ENCODE measurements around the gene GTF3A.

Gene GTF3A

DNA sequence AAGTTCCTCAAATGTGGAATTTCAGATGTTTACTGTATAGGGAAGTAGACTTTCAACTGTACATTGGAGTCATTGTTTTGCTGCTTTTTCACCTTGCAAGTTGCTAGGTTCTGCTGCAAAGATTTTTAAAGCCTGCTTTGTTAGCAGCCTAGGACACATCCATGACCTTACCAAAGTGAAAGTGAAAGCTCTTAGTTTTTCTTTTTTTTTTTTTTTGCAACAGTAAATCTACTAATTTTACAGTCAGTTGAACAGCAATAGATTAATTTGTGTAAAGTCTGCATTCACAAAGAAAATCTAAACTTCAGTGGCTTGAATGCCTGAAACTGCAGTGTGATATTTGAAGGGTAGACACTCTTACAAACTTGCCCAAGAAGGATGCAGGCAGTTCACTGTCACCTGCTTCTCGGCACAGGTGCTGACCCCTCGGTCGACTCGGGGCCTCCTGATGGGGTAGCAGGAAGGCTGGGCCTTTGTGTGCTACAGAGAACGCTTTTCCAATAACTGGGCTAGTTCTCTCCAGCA lies 31.0 kb downstream of the GTF3A start:
- peak overlapping the region in 1 of 2 donors; percentile 21 for H3K4me3 ChIP-seq (replicated peaks in 1 of 2; ENCODE audit: low read depth in 2 of 2, low read length in 2 of 2)
- TF ChIP-seq CTCF (IDR thresholded peaks at IDR 0.05; ENCODE audit: low read depth, low read length): no peak

GRCh38 chr13:27461940-27462584 lies 37.6 kb downstream of the GTF3A start:
- TF ChIP-seq CTCF (IDR thresholded peaks at IDR 0.05; ENCODE audit: low read depth, low read length): no peak
- no peak overlapping the region for H3K4me3 ChIP-seq (replicated peaks in 1 of 2; ENCODE audit: low read depth in 2 of 2, low read length in 2 of 2)
- DNase-seq (ENCODE audit: low read depth in 2 of 2): no peak

More for the DNA sequence above, 31.0 kb downstream of the GTF3A start:
- peak in 1 of 2 donors; percentile 4 for DNase-seq (ENCODE audit: low read depth in 2 of 2)

DNA sequence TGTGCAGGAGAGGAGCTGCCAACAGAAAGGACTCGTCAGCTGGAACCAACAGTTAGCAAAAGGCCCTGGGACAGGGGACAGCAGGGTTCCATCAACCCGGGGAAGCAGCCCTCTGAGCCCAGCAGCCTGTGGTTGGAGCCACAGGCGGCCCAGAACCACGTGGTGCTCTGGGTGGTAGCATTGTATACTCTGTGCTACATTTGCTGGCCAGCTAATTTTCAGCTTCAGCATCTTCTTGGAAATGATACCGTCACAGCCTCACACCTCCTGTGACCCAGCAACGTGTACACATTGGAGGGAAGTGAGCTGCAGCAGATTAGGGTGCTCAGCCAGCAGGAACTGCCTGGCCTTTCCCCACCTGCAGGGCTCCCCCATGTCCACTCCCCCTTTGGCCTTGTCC lies 39.1 kb downstream of the GTF3A start:
- no peak overlapping the region for H3K4me3 ChIP-seq (replicated peaks in 1 of 2; ENCODE audit: low read depth in 2 of 2, low read length in 2 of 2)
- TF ChIP-seq CTCF (IDR thresholded peaks at IDR 0.05; ENCODE audit: low read depth, low read length): no peak
- DNase-seq (ENCODE audit: low read depth in 2 of 2): no peak

- no peak for TF ChIP-seq CTCF (IDR thresholded peaks at IDR 0.05; ENCODE audit: low read depth, low read length)
- H3K4me3 ChIP-seq (replicated peaks in 1 of 2; ENCODE audit: low read depth in 2 of 2, low read length in 2 of 2): no peak overlapping the region
- DNase-seq (ENCODE audit: low read depth in 2 of 2): no peak
Observed at GRCh38 chr13:27465611-27466010, 41.2 kb downstream of the GTF3A start.

DNA sequence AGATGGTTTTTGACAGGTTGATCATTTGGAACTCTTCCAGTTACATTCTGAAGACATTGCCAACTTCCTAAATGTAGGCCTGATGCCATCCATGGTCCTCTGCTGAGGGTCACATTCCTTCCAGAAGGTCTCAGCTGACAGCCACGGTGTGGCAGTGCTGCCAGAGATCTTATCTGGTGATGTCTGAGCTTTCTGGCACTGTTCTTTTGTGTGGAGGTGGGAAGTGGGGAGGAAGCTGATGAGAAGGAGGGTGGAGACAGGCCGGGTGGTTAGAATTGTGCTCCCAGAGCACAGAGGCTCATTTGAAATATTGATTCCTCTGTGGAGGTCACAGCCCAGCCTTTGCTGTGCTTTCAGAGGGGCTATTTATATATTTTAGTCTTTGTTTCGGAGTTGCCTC lies 42.1 kb downstream of the GTF3A start:
- no peak for DNase-seq (ENCODE audit: low read depth in 2 of 2)
- TF ChIP-seq CTCF (IDR thresholded peaks at IDR 0.05; ENCODE audit: low read depth, low read length): no peak
- no peak overlapping the region for H3K4me3 ChIP-seq (replicated peaks in 1 of 2; ENCODE audit: low read depth in 2 of 2, low read length in 2 of 2)

- TF ChIP-seq CTCF (IDR thresholded peaks at IDR 0.05; ENCODE audit: low read depth, low read length): no peak
- no peak overlapping the region for H3K4me3 ChIP-seq (replicated peaks in 1 of 2; ENCODE audit: low read depth in 2 of 2, low read length in 2 of 2)
Observed at GRCh38 chr13:27470075-27470820, 45.8 kb downstream of the GTF3A start.

More at GRCh38 chr13:27470075-27470820, 45.8 kb downstream of the GTF3A start:
- DNase-seq (ENCODE audit: low read depth in 2 of 2): no peak

All from cardiac fibroblast (primary cell).